ENCODE measurements around the gene ARF6.
"Not testable (repeated sequence)": the region's sequence is repeated elsewhere in the genome, so short reads cannot be mapped to it uniquely, and the experiment has no call there.

The ARF6 gene

GRCh38 chr14:49876563-49877127 lies 16.2 kb upstream of the ARF6 start:
- no peak for DNase-seq (ENCODE audit: low read depth)

GRCh38 chr14:49879646-49880204 lies 13.2 kb upstream of the ARF6 start:
- peak; percentile 37 for DNase-seq (ENCODE audit: low read depth)

- no peak for DNase-seq (ENCODE audit: low read depth)
Observed at GRCh38 chr14:49880267-49881064, 12.4 kb upstream of the ARF6 start.

- DNase-seq (ENCODE audit: low read depth), result no peak
Observed at GRCh38 chr14:49881350-49882001, 11.4 kb upstream of the ARF6 start.

GRCh38 chr14:49882826-49883694 lies 9.8 kb upstream of the ARF6 start:
- DNase-seq (ENCODE audit: low read depth), result no peak

GRCh38 chr14:49886523-49886922 lies 6.4 kb upstream of the ARF6 start:
- no peak for DNase-seq (ENCODE audit: low read depth)

GRCh38 chr14:49888293-49888692 lies 4.6 kb upstream of the ARF6 start:
- no peak for DNase-seq (ENCODE audit: low read depth)

- peak; percentile 53 for DNase-seq (ENCODE audit: low read depth)
Observed at GRCh38 chr14:49892301-49892635, 614 bp upstream of the ARF6 start.

GRCh38 chr14:49893309-49894213 lies 679 bp downstream of the ARF6 start:
- DNase-seq (ENCODE audit: low read depth), result peak; percentile 45

- not testable (repeated sequence) for DNase-seq (ENCODE audit: low read depth)
Observed at GRCh38 chr14:49894214-49895107, 1.6 kb downstream of the ARF6 start.

- DNase-seq (ENCODE audit: low read depth), result no peak
Observed at GRCh38 chr14:49895480-49895879, 2.6 kb downstream of the ARF6 start.

- DNase-seq (ENCODE audit: low read depth), result not testable (repeated sequence)
Observed at GRCh38 chr14:49896272-49896671, 3.4 kb downstream of the ARF6 start.

- DNase-seq (ENCODE audit: low read depth), result no peak
Observed at GRCh38 chr14:49896966-49897365, 4.1 kb downstream of the ARF6 start.

- DNase-seq (ENCODE audit: low read depth), result no peak
Observed at GRCh38 chr14:49897414-49897813, 4.5 kb downstream of the ARF6 start.

GRCh38 chr14:49897965-49898364 lies 5.1 kb downstream of the ARF6 start:
- DNase-seq (ENCODE audit: low read depth), result no peak

- no peak for DNase-seq (ENCODE audit: low read depth)
Observed at GRCh38 chr14:49898485-49898884, 5.6 kb downstream of the ARF6 start.

- DNase-seq (ENCODE audit: low read depth), result no peak
Observed at GRCh38 chr14:49900973-49901372, 8.1 kb downstream of the ARF6 start.

- not testable (repeated sequence) for DNase-seq (ENCODE audit: low read depth)
Observed at GRCh38 chr14:49902679-49903246, 9.9 kb downstream of the ARF6 start.

GRCh38 chr14:49904270-49904669 lies 11.4 kb downstream of the ARF6 start:
- no peak for DNase-seq (ENCODE audit: low read depth)

GRCh38 chr14:49905989-49906388 lies 13.1 kb downstream of the ARF6 start:
- DNase-seq (ENCODE audit: low read depth), result no peak

Measured in CMK (cell line).